NCI-H128 (cell line): ENCODE data around the gene TPP1.
A peak's percentile ranks its signal among the peaks of the same experiment; 100 is the strongest.

Experiments
- DNase-seq: peaks from one replicate; lab custom pipeline; 2025; ENCODE audit not compliant: unreplicated experiment; lab: John Stamatoyannopoulos, UW

Gene TPP1

DNA sequence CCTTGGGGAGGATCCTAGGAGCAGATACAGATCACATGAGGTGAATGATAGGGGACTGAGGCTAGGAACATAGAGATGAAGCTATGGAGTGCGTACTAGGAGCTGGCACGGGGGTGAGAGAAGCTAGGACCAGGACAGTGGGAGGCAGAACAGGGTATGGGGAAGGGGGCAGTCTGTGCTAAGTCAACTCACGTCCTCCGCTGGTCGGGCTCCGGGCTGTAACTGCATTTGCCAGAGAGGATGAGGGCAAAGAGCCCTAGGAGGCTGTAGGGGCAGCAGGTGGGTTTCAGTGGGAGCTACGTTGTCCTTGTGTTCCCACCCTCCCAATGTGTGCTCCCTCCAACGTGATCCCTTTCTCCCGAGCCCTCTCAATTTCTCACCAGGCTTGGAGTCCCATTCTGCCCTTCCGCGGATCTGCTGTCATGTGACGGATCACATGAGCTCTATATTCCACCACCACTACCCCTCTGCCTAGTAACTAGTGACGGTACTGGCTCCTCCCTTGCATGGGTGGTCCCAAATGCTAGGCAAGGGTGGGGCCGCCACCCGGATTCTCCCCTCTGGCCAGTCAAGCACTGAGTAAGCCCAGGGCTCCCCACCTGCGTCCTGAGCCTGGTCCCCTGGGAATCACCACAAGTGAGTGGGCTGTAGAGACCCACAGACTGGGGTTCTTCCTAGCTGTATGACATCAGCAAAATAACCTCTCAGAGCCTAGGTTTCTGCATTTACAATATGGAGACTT, at the start of gene TPP1:
TSS of gene TPP1 (minus strand) at position 419 of the 742 bp plus-strand sequence. CDS start at position 397, 22 bp downstream.
- DNase-seq: peak; percentile 71

DNA sequence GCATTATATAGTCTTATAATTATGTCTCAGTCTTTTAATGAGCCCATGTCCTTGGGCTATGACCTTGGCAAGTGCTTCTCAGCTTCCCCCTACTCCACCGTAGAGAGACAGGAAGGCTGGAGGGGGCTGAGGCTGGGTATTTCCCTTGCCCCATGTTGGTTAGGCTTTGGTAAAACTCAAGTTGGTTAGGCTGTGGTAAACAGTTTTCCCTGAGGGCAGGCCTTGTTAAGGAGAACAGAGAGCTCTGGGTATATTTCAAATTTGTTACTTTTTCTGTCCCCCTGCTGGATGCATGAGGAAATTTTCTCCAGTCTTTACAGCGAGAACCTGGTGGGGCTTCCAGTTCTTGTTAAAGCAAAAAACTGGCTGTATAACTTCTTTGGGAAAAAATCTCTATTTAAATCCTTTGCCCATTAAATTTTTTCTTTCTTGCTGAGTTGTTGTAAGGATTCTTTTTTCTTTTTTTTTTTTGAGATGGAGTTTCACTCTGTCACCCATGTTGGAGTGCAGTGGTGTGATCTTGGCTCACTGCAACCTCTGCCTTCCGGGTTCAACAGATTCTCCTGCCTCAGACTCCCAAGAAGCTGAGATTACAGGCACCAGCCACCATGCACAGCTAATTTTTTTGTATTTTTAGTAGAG, 48.6 kb upstream of the TPP1 start:
- no peak for DNase-seq

DNA sequence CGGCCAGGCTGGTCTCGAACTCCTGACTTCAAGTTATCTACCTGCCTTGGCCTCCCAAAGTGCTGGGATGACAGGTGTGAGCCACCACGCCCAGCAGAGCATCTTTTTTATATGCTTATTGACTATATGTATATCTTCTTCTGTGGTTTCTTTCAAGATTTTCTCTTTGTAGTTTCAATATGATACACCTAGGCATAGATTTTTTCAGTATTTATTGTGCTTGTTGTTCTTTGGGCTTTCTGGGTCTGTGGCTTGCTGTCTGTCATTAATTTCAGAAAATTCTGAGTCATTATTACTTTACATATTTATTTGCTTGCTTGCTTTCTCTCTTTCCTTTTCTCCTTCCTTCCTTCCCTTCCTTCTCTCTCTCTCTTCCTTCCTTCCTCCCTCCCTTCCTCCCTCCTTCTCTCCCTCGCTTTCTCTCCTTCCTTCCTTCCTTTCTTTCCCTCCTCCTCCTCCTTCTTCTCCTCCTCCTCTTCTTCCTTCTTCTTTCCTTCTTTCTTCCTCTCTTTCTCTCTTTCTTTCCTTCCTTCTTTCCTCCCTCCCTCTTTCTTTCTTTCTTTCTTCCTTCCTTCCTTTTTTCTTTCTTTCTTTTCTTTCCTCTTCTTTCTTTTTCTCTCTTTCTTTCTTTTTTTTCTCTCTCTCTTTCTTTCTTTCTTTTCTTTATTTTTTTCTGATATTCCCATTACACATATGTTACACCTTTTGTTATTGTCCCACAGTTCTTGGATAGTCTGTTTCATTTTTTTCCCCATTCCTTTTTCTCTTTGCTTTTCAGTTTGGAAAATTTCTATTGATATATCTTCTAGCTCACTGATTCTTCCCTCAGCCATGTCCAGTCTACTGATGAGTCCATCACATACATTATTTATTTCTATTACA, 47.3 kb upstream of the TPP1 start:
- no peak for DNase-seq

DNA sequence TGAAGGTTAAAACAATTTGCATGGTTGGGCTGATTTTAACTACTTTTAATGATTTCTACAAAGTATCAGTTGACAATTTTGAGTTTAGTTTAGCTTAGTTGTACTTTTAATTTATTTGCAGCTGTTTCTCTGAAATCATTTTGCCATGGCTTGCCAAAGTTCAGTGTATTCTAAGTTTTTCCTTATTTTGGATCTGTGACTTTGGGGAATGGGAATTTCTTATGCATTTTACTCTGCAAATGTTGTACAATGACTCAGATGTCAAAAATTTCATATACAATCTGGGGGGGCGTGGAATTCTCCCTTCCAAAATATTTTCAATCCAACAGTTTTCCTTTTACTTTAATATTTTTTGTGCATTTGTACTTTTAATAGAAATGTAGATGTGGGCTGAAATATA, 45.3 kb upstream of the TPP1 start:
- no peak for DNase-seq

DNA sequence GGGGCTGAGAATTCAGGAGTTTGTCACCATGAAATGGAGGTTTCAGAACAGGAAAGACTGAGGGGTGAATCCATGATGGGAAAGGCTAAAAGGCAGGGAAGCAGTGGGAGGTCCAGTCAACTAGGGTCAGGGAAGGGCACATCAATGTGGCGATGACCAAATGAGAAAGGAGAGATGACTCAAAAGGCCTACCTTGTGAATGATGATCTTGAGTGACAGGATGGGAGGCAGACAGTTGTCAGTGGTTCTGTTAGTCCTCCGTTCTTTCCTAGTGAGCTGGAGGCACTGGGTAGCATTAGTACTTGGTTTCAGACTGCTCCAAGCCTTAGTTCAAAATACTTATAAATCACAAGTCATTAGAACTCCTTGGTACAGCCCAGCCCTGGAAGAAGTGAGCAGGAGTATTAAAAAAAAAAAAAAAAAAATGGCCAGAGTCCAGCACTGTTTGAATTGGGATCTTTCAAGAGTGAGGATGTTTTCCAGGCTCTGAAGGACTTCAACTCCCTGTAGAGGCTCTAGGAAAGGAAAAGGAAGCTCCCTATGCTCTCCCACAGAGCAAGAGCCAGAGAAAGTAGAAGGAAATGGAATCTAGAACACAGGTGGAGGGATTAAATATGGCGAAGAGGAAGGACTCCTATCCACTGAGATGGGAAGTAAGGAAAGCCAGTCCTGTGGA, 44.7 kb upstream of the TPP1 start:
- no peak for DNase-seq

GRCh38 chr11:6660712-6661111, 41.5 kb upstream of the TPP1 start:
- no peak for DNase-seq

GRCh38 chr11:6658647-6659046, 39.4 kb upstream of the TPP1 start:
- DNase-seq: no peak

- no peak for DNase-seq
Measured at GRCh38 chr11:6657346-6657745, 38.1 kb upstream of the TPP1 start.

GRCh38 chr11:6656936-6657335, 37.7 kb upstream of the TPP1 start:
- no peak for DNase-seq

DNA sequence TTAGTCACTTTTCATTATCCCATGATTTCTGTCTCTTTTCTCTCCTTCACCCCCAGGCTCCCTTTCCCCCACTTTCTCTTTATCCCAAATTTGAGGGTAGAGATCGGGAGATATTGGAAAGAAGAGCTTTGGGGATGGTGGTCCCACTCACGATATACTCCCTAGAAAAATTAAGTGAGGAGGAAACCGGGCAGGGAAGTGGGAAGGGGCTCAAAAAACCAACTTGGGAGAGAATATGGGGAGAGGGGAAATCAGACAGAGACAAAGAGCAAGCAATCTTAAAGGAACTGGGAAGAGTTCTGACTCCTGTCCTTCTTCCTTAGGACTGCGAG, 37.3 kb upstream of the TPP1 start:
- DNase-seq: no peak

DNA sequence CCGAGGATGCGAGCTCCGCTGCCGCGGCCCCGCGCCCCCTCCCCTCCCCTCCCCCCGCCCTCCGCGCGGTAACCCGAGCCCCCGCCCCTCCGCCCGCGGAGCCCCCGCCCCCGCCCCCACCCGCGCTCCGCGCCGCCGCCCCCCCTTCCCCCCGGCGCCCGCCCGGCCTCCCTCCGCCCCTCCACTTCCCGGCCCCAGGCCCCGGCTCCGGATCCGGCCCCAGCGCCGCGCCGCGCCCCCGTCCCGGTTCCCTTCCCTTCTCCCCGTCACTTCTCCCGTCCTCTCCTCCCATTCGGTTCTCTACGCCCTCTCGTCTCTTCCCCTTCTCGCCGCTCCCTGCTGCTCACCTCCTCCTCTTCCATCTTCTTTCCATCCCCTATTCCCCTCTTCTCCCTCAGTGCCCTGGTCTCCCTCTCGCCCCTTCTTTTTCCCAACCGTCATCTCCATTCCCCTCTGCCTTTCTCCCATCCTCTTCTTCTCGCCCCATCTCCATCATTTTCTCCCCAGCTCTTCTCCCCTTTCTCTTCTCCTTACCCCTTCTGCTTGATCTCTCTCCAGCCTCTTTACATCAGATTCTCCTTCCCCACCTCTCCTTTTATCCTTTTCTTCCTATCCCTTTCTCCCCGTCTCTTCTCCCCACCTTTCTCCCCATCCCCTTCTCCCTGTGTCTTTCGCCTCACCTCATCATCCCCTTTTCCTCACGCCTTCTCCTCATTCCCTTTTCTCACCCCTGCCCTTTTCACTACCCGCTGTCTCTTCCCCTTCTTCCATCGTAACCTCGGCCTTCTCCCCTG, 36.8 kb upstream of the TPP1 start, which contains the start of gene DCHS1:
TSS of gene DCHS1 (minus strand) at position 20 of the 794 bp plus-strand sequence. CDS start 14,196 bp downstream, outside the sequence.
- DNase-seq: no peak

DNA sequence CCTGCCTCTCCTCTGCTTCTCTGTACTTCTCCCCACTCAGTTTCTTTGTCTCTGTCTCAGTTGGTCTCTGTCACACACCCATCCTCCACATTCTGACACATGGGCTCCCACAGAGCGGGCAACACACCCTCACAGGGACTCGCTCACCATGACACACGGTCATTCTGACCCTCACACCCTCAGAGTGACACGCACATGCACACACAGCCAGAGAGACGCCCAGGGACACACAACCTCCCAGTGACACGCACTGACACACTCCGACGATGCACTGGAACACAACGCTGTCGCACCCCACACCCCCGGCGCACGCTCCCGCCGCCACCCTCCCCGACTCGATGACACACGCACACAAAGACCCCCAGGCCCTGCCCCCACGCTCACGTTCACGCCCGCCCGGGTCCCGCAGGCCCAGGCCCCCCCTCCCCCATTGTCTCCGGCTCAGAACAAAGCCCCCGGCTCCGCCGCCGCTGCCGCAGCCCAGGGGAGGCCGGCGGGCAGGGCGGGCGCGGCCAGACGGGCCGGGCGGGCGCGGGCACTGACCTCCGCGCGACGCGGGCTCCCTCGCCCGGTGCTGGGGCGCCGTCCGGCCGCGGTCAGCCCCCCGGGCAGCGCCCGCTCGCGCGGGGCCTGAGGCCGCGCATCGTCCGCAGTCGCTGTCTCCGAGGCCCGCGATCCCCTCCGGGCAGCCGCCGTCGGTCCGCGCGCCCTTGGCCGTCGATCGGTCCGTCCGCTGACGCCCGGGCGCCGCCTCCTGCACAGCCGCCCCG, 36.0 kb upstream of the TPP1 start:
- no peak for DNase-seq

DNA sequence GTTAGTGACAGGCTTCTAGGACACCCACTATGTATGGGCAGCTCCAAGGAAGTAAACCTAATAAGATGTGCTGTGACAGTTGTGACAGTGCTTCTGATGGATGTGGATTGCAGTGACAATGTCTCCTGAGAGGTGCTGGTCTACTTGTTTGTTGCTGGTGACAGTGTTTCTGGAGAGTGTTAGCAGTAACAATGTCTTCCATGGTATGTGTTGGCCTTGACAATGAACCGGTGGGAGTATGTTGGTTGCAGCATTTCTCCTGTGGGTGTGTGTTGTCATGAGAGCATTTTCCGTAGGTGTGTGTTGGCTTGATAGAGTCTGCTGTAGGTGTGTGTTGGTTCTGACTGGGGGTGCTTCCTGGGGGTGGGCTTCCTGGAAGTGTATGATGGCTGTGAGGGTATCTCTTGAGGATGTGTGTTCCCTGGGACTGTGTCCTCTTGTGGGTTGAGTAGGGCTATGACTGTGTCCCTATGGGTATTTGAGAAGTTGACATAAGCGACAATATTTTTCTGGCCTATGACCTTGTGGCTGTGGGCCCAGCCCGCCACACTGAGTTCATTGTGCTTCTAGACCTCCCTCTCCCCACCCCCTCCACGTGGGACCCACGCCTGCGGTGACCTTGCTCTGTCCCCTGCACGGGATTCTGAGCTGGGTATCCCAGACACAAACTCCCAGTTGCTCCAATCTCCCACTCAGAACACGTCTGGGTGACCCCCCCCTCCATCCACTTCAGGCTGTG, 35.2 kb upstream of the TPP1 start:
- no peak for DNase-seq

DNA sequence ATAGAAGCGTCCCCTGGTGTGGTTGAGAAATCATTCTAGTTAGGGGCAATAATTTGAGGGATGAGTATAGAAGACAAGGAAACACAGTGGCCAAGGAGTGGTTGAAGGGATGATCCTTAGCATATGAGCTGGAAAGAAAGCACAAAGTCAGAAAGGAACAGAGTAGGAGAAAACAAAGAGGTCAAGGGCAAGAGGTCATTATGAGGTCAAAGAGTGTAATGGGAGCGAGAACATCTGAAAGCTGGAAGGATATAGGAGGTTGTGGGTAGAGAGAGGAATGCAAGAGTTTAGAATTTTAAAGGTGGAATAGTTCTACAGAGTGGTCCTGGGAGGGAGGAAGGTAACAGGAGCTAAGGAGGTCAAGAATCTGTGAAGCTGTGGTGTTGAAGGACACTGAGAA, 34.4 kb upstream of the TPP1 start:
- DNase-seq: no peak

- DNase-seq: no peak
Measured at GRCh38 chr11:6653097-6653496, 33.9 kb upstream of the TPP1 start.

DNA sequence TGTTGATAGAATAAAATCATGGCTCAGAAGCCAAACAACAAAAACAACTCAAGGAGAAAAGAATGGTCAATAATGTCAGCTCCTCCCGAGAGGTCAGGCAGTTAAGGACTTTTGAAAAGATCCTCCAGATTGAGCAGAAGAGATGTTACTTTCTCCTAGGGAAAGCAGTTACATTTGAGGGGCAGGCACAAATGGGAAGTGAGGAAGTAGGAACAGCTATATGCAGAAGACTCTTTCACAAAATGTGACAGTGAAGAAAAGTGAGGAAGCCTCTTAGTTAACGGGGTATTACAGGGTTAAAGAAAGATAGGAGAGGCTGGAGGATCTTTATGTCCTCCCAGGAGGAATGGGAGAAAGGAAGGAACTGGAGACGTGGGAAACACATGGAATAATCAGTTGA, 33.0 kb upstream of the TPP1 start:
- no peak for DNase-seq

DNA sequence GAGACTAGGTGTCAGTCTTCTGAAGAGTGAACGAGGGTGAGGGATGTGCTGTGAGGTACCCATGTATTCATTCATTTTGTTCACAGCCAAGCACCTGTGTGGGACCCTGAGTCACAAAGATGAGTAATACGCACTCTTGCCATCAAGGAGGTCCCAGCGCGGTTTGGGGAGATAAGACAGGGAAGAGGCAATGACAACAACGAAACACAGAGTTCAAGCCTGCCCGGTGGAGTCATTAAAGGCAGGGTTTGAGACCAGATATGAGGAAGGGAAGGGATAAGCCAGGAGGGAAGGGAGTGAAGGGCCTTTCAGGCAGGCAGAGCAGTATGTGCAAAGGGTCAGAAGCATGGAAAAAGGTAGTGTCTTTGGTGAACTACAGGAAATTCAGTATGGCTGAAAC, 31.8 kb upstream of the TPP1 start:
- DNase-seq: no peak

DNA sequence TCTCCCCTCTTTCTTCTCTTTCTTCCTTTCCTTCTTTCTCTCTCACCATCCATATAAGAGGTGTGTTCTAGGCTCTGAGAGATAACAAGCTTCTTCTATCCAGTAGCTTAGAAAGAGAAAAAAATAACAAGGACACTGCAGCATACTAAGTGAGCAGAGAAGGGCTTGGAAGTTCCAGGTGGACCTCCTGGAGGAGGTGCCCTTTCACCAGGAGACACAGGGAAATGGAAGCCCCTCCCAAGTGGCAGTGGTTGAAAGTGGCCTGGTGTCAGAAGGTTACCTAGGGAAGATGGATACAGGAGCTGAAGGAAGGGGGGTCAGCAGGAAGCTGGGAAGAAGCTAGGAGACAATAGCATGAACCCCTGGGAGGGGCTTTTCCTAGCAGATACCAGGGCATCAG, 30.9 kb upstream of the TPP1 start:
- DNase-seq: no peak

GRCh38 chr11:6648501-6648900, 29.3 kb upstream of the TPP1 start:
- no peak for DNase-seq
